HG02610 (cell line): Measurements from ENCODE around the gene SLC12A9.
A peak's percentile ranks its signal among the peaks of the same experiment; 100 is the strongest.

Experiments
- ATAC-seq: cut with Tn5 transposase; IDR thresholded peaks from one replicate; pipeline ENCODE4 v1.9.1; 2021; ENCODE audit warnings: mild to moderate bottlenecking, moderate library complexity; ENCODE audit not compliant: unreplicated experiment

The SLC12A9 gene

GRCh38 chr7:100860702-100861615 is 8.4 kb downstream of the SLC12A9 start:
- ATAC-seq: no peak

- ATAC-seq: no peak
These were observed 9.1 kb downstream of the SLC12A9 start for GRCh38 chr7:100861616-100861985.

- no peak for ATAC-seq
These were observed 11.0 kb downstream of the SLC12A9 start for GRCh38 chr7:100863406-100863950.

- no peak for ATAC-seq
These were observed 11.8 kb downstream of the SLC12A9 start for GRCh38 chr7:100864263-100864845.

GRCh38 chr7:100865372-100865911 is 12.9 kb downstream of the SLC12A9 start:
- ATAC-seq: no peak

GRCh38 chr7:100865938-100866728 is 13.6 kb downstream of the SLC12A9 start:
- ATAC-seq: no peak

- no peak for ATAC-seq
These were observed 14.2 kb downstream of the SLC12A9 start for GRCh38 chr7:100866729-100867039.

GRCh38 chr7:100867040-100867775 is 14.7 kb downstream of the SLC12A9 start, which contains the start of gene TRIP6:
Gene TRIP6, plus strand, starts transcription at chr7:100867387. Its CDS starts 111 bp downstream, at chr7:100867498.
- ATAC-seq: peak; percentile 47

- no peak for ATAC-seq
These were observed 15.4 kb downstream of the SLC12A9 start for GRCh38 chr7:100867776-100868485.

GRCh38 chr7:100873599-100874299 is 21.2 kb downstream of the SLC12A9 start:
- ATAC-seq: no peak

- no peak for ATAC-seq
These were observed 21.7 kb downstream of the SLC12A9 start for GRCh38 chr7:100874300-100874576.

GRCh38 chr7:100874577-100875355 is 22.3 kb downstream of the SLC12A9 start, which contains the start of gene SRRT:
Gene SRRT, plus strand, starts transcription at chr7:100875103. Its CDS starts 488 bp downstream, at chr7:100875591.
- peak; percentile 87 for ATAC-seq

GRCh38 chr7:100875356-100875751 is 22.8 kb downstream of the SLC12A9 start:
- ATAC-seq: peak; percentile 22

- ATAC-seq: no peak
These were observed 25.5 kb downstream of the SLC12A9 start for GRCh38 chr7:100878013-100878412.

- no peak for ATAC-seq
These were observed 26.2 kb downstream of the SLC12A9 start for GRCh38 chr7:100878685-100879084.

GRCh38 chr7:100879685-100880261 is 27.3 kb downstream of the SLC12A9 start:
- no peak for ATAC-seq

GRCh38 chr7:100880645-100881044 is 28.1 kb downstream of the SLC12A9 start:
- ATAC-seq: no peak

- no peak for ATAC-seq
These were observed 28.6 kb downstream of the SLC12A9 start for GRCh38 chr7:100881136-100881535.
